MM.1S (cell line): ENCODE data around the gene LGALS12.

Experiments used
- EZH2 ChIP-seq: fragments of 300-600 bp; sonication (generic); optimal IDR thresholded peaks from 2 replicates; pipeline ENCODE3; 2017; ENCODE audit warnings: low read depth, mild to moderate bottlenecking, antibody characterized with exemption, low read length, mixed read lengths
- EZH2phosphoT487 ChIP-seq: fragments of 300-600 bp; sonication (generic); IDR thresholded peaks from 2 replicates; pipeline ENCODE4 v1.6.1; 2018; ENCODE audit warnings: antibody characterized with exemption, low read length
- TF ChIP-seq, protein P1 (sequence below): fragments of 300-600 bp; sonication (generic); IDR thresholded peaks from 2 replicates; pipeline ENCODE4 v1.5.1; 2016; ENCODE audit warnings: antibody characterized with exemption, low read length, mixed read lengths

DNA sequence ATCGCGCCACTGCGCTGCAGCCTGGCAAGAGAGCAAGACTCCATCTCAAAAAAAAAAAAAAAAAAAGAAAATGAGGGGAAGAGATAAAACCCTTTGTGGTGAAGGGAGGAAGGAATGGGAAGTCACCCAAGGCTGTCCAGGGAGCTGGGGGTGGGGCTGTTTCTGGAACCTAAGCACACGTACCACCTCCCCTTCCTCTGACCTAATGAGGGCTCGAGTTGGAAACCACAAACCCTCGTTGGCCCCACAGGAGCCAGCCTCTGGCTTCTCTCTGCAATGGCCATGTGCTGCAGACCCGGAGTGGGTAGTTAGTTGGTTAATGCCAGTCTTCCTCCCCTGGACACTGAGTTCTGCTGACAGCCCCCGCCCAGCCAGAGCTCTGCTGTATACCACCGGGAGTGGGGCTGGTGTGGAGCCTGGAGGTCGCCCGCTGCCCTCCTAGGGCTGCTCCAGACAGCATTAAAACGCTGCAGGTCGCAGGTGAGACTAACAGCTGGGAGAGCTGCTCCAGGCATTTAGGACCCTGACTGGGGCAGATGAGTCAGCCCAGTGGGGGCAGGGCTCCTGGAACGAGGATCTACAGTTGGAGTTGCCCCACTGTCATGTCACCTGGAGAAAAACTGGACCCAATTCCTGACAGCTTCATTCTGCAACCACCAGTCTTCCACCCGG lies at the start of gene LGALS12:
- TF ChIP-seq, protein P1, sequence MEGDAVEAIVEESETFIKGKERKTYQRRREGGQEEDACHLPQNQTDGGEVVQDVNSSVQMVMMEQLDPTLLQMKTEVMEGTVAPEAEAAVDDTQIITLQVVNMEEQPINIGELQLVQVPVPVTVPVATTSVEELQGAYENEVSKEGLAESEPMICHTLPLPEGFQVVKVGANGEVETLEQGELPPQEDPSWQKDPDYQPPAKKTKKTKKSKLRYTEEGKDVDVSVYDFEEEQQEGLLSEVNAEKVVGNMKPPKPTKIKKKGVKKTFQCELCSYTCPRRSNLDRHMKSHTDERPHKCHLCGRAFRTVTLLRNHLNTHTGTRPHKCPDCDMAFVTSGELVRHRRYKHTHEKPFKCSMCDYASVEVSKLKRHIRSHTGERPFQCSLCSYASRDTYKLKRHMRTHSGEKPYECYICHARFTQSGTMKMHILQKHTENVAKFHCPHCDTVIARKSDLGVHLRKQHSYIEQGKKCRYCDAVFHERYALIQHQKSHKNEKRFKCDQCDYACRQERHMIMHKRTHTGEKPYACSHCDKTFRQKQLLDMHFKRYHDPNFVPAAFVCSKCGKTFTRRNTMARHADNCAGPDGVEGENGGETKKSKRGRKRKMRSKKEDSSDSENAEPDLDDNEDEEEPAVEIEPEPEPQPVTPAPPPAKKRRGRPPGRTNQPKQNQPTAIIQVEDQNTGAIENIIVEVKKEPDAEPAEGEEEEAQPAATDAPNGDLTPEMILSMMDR, result no peak
- TF ChIP-seq EZH2 (no peak), EZH2phosphoT487 (no peak)
